ENCODE results near the gene CRAMP1.

CRAMP1 gene

GRCh38 chr16:1596516-1596915, 15.6 kb upstream of the CRAMP1 start:
- DNase-seq (ENCODE audit: low read depth in 2 of 2), result no peak

GRCh38 chr16:1597154-1597553, 15.0 kb upstream of the CRAMP1 start:
- DNase-seq (ENCODE audit: low read depth in 2 of 2), result no peak

DNA sequence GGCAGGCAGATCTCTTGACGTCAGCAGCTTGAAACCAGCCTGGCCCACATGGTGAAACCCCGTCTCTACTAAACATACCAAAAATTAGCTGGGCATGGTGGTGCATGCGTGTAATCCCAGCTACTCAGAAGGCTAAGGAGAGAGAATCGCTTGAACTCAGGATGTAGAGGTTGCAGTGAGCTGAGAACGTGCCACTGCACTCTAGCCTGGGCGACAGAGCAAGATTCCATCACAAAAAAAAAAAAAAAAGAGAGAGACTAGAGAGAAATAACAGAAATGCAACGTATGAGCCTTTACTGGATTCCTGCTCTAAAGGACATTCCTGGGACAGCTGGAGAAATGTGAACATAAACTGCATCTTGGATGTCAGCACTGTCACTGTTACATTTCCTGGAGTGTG, 11.1 kb upstream of the CRAMP1 start:
- no peak for DNase-seq (ENCODE audit: low read depth in 2 of 2)

GRCh38 chr16:1601489-1601888, 10.7 kb upstream of the CRAMP1 start:
- no peak for DNase-seq (ENCODE audit: low read depth in 2 of 2)

DNA sequence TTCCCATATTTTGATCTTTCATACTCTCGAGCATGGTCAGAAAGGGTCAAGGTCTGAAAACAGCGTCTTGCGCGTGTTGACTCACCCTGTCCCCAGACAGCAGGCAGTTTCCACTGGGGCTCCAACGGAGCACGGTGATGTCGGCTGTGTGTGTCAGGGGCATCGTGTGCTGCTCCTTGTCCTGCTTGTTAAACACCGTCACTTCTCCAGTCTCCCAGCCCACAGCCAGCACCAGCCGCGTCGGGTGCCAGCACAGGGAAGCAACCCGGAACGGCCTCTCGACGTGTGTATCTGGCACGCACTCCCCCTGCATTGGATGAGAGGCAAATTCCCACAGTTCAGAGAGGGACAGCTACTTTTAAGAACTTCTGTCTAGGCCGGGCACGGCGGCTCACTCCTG, 9.9 kb upstream of the CRAMP1 start:
- DNase-seq (ENCODE audit: low read depth in 2 of 2), result no peak

GRCh38 chr16:1606774-1607173, 5.4 kb upstream of the CRAMP1 start:
- DNase-seq (ENCODE audit: low read depth in 2 of 2), result no peak

DNA sequence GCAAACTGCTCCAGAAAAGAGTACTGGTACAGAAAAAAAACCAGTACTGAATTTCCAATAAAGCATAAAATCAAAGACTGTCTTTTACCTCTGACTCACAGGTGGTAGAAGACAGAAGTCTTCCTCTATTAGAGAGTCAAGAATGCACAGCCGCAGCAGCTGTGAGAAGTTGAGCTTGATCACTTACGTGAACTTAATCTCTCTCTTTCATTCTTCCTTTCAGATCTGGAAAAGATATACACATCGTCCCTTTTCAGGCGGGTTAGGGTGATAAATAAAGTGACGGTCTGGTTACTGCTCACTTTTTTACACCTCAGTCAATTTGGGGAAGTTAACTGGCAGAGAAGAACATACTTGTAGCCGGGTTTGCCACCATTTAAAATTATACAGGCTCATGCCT, 4.2 kb upstream of the CRAMP1 start:
- no peak for DNase-seq (ENCODE audit: low read depth in 2 of 2)

- DNase-seq (ENCODE audit: low read depth in 2 of 2), result peak; percentile 80 to 89
These were observed 1.9 kb upstream of the CRAMP1 start for GRCh38 chr16:1610071-1610898.

DNA sequence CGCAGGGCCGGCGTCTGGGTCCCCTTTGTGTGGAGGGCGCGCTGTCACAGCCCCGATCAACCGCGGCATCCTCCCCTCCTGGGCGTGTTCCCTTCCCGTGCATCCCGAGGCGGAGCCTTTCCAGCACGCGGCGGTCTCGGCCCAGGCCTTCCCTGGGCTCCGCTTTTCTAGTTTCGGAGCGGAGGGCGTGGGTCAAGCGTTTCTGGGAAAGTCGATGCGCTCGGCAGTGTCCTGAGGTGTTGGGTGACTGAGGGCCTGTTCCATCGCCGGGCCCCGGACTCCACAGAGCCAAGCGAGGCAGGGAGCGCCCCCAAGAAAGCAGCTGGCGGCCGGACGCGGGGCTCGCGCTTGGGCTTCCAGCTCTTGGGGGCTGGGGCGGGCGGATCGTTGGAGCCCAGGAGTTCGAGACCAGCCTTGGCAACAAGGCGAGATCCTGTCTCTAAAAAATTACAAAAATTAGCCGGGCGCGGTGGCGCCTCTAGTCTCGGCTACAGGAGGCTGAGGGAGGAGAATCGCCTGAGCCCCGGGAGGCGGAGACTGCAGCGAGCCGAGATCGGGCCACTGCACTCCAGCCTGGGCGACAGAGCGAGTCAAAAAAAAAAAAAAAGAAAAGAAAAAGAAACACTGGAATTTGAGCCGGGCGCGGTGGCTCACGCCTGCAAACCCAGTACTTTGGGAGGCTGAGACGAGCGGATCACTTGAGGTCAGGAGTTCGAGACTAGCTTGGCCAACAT, 1.1 kb upstream of the CRAMP1 start:
- DNase-seq (ENCODE audit: low read depth in 2 of 2), result no peak

GRCh38 chr16:1613211-1613622, 1.1 kb downstream of the CRAMP1 start:
- DNase-seq (ENCODE audit: low read depth in 2 of 2), result no peak

- DNase-seq (ENCODE audit: low read depth in 2 of 2), result no peak
These were observed 1.7 kb downstream of the CRAMP1 start for GRCh38 chr16:1613728-1614455.

DNA sequence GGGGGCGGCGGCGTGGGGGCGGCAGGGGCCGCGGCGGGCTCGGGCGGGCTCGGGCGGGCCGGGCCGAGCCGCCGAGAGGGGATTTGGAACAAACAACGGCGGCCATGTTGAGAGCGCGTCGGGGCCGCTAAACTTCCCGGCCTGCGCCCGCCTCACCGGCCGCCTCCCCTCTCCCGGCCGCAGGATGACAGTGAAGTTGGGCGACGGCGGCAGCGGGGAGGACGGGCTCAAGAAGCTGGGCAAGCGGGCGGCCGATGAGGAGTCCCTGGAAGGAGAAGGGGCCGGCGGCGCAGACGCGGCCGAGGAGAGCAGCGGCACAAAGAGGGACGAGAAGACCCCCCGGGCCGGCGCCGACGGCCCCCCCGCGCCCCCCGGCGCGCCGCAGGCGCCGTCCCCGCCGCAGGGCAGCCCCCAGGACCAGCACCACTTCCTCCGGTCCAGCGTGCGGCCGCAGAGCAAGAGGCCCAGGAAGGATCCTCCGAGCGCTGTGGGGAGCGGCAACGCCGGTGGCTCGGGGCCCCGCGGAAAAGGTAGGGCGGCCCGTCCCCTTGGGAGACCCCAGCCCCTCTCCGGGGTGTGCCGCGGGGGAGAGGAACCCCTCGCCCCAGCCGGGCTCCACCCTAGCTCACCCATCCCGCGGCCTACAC, 2.4 kb downstream of the CRAMP1 start:
- DNase-seq (ENCODE audit: low read depth in 2 of 2), result no peak

DNA sequence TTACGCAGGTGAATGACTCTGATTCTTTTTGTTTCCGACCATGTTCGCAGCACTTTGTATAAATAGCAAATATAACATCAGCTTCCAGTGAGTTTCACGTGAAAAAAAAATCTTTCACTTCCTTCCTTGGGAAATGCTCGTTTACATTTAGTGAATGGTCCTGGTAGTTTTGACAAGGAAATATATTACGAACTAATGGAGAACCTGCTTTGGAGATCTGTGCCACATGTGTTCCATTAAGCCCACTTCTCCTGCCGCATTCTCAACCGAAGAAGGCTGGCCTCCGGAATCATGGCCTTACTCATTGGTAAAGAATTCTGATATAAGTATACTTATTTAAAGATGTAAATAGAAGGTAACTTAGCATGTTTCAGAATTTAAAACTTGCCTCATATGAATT, 3.6 kb downstream of the CRAMP1 start:
- no peak for DNase-seq (ENCODE audit: low read depth in 2 of 2)

- DNase-seq (ENCODE audit: low read depth in 2 of 2), result no peak
These were observed 7.8 kb downstream of the CRAMP1 start for GRCh38 chr16:1619976-1620375.

GRCh38 chr16:1620391-1620790, 8.2 kb downstream of the CRAMP1 start:
- DNase-seq (ENCODE audit: low read depth in 2 of 2), result no peak

DNA sequence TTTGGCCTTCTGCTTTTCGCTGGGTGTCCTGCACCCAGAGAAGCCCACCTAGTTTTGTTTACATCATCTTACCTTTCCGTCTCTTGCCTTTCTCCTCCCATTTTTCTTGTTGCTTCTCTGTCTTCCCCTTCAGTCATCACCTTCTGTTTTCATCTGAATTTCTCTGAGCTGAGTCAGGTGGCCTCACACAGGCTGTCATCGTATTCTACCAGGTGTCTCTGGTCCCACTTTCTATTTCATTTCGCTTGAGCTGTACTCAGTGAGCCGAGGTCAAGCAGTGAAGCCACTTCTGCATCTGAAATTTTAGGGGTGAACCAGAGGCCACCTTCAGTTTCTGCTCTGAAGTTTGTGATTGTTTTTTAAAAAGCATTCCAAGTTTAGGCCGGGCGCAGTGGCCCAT, 9.7 kb downstream of the CRAMP1 start:
- DNase-seq (ENCODE audit: low read depth in 2 of 2), result no peak

DNA sequence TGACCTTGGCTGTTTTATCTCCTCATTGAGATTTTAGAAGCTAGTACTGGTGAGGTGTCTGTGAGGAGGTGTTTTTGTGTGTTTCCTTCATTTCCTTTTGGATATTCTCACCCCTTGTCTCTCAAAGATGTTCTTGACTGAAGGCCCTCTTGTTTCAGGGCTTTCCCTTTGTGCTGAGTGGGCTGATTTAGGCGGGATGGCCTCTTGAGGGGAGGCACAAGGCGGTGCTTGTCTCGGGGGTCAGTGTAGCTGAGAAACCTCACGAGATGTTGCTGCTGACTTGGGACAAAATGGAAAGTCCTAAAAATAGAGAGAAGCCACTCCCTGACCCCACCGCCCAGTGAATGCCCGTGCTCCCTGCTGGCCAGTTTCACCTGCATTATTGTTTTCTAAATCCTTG, 14.2 kb downstream of the CRAMP1 start:
- DNase-seq (ENCODE audit: low read depth in 2 of 2), result no peak

DNA sequence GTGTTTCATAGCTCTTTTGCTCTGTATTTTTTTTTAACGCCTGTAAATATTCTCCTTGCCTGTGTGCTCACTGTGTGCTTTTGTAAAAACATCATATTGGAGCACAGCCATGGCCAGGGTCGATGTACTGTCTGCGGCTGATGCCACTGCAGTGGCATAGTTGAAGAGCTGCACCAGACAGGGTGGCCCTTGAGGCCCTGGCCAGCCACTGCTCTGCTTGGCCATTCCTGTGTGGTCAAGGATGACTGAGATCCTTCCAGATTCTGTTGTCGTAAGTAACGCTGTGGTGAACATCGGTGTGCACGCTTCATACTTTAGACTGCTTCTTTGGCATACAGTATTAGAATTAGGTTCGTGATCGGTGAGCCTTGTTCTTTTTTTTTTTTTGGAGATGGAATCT, 14.6 kb downstream of the CRAMP1 start:
- no peak for DNase-seq (ENCODE audit: low read depth in 2 of 2)

DNA sequence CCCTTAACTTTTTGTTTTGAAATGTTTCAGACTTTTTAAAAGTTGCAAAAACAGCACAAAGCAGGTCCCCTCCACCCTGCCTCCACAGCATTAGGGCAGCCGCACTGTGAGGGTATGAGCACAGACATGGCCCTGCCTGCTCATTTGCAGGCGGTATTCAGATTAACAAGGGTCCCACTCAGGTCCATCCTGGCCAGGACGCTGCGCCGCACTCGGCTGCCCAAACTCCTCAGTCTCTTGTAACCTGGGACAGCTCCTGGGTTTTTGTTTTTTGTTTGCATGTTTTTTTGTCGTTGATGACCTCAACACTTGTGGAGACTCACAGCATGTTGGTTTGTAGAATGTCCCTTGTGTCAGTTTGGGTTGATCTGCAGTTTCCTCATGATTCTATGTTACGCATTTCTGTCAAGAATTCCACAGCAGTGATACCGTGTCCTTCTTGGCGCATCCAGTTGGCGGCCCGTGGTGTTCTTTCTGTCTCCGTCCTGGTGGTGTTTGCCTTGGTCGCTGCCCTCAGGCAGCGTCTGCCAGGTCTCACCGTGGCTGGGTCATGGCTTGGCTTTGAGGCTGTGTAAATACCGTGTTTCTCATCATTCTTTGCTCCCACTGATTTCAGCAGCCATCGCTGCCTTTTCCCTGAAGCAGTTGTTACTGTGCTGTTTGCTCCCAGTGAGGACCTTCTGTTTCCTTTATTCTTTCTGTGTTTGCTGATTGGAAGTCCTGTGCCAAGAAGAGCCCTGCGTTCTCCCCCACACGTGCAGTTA, 18.5 kb downstream of the CRAMP1 start:
- DNase-seq (ENCODE audit: low read depth in 2 of 2), result no peak

GRCh38 chr16:1631230-1631629, 19.1 kb downstream of the CRAMP1 start:
- DNase-seq (ENCODE audit: low read depth in 2 of 2), result no peak

- no peak for DNase-seq (ENCODE audit: low read depth in 2 of 2)
These were observed 19.9 kb downstream of the CRAMP1 start for GRCh38 chr16:1631931-1632637.
